Measurements from ENCODE around the gene KDELR3. TPM values are rescaled to one million over a fixed set of nuclear protein-coding genes. Genes with fewer than 3 reads are reported as not detected.
A peak's percentile ranks its signal among the peaks of the same experiment; 100 is the strongest.

Gene KDELR3
- total and polyA plus RNA-seq, 2 experiments from 2014 or later, result 5.6 to 5.7 TPM

DNA sequence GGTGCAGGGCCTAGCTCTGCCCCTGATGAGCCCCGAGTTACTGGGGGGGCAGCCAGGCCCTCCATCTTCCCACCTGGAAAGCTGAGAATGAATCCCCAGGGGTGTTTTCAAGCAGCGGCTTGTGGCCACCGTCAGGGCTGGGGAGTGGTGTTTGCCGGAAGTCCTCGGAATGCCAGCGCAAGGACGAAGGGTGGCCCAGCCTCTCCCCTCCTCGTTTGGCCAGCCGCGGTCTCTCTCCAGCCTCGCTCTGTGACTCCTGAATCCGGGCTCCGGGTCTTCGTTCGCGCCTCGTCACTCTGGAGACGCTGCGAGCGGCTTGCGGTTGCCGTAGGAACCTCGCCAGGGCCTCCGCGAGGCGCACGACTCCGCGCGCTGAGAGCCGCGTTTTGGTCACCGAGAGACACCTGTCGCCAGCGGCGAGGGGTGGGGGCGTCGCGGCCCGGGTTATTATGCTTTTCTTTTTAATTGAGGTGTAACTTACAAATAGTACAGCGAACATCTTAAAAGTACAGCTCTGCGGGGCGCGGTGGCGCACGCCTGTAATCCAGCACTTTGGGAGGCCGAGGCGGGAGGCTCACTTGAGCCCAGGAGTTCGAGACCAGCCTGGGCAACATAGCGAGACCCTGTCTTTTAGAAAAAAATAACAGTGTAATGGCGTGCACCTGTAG lies 6.3 kb upstream of the KDELR3 start:
- Histone ChIP-seq H3K27me3 (ENCODE audit: insufficient read depth) (peaks cover 78% of the 10 kb centered on the region), H3K9me2 (ENCODE audit: insufficient read depth) (no peaks in the 10 kb centered on the region), H3K36me3 (ENCODE audit: insufficient read depth) (no peaks in the 10 kb centered on the region), H3K4me2 (peak overlapping the region; percentile 80), H2AFZ (peak overlapping the region; percentile 100), H3K4me1 (ENCODE audit: insufficient read depth) (peaks cover 11% of the 10 kb centered on the region), H3K79me2 (replicated peaks; ENCODE audit: insufficient read depth) (no peaks in the 10 kb centered on the region), H3K4me3 (peak overlapping the region; percentile 51), H3F3A (replicated peaks; ENCODE audit: low read depth) (peaks cover 35% of the 10 kb centered on the region), H3K27ac (ENCODE audit: low read depth) (no peak overlapping the region), H4K20me1 (replicated peaks; ENCODE audit: insufficient read depth) (no peaks in the 10 kb centered on the region; the same call in 1 of the 2 replicates)
- ATAC-seq, result peak; percentile 79
- H3K4me3 Mint-ChIP-seq, result peak overlapping the region; percentile 58
- no peaks in the 10 kb centered on the region; the same call in 2 of the 3 replicates for H3K36me3 Mint-ChIP-seq (ENCODE audit: low read depth)
- H3K27ac Mint-ChIP-seq, result no peak overlapping the region
- H3K27me3 Mint-ChIP-seq (ENCODE audit: insufficient read depth, low read depth, poor library complexity), result peaks cover 58% of the 10 kb centered on the region
- H3K4me1 Mint-ChIP-seq, result peaks cover 20% of the 10 kb centered on the region
- peak; percentile 99 for DNase-seq (ENCODE audit: low spot score)
- TF ChIP-seq, protein P1, sequence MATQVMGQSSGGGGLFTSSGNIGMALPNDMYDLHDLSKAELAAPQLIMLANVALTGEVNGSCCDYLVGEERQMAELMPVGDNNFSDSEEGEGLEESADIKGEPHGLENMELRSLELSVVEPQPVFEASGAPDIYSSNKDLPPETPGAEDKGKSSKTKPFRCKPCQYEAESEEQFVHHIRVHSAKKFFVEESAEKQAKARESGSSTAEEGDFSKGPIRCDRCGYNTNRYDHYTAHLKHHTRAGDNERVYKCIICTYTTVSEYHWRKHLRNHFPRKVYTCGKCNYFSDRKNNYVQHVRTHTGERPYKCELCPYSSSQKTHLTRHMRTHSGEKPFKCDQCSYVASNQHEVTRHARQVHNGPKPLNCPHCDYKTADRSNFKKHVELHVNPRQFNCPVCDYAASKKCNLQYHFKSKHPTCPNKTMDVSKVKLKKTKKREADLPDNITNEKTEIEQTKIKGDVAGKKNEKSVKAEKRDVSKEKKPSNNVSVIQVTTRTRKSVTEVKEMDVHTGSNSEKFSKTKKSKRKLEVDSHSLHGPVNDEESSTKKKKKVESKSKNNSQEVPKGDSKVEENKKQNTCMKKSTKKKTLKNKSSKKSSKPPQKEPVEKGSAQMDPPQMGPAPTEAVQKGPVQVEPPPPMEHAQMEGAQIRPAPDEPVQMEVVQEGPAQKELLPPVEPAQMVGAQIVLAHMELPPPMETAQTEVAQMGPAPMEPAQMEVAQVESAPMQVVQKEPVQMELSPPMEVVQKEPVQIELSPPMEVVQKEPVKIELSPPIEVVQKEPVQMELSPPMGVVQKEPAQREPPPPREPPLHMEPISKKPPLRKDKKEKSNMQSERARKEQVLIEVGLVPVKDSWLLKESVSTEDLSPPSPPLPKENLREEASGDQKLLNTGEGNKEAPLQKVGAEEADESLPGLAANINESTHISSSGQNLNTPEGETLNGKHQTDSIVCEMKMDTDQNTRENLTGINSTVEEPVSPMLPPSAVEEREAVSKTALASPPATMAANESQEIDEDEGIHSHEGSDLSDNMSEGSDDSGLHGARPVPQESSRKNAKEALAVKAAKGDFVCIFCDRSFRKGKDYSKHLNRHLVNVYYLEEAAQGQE (IDR thresholded peaks at IDR 0.05; ENCODE audit: unreplicated experiment), result no peak
- TF ChIP-seq POLR2AphosphoS5 (IDR thresholded peaks at IDR 0.05; ENCODE audit: low read depth) (peak; percentile 41; the same call in 1 of the 2 replicates), CREB1 (CRISPR knock-in tag; IDR thresholded peaks at IDR 0.05; ENCODE audit: low read depth) (peak; percentile 70), EZH2phosphoT487 (IDR thresholded peaks at IDR 0.05; ENCODE audit: unreplicated experiment) (no peak)
- TF ChIP-seq, protein P2, sequence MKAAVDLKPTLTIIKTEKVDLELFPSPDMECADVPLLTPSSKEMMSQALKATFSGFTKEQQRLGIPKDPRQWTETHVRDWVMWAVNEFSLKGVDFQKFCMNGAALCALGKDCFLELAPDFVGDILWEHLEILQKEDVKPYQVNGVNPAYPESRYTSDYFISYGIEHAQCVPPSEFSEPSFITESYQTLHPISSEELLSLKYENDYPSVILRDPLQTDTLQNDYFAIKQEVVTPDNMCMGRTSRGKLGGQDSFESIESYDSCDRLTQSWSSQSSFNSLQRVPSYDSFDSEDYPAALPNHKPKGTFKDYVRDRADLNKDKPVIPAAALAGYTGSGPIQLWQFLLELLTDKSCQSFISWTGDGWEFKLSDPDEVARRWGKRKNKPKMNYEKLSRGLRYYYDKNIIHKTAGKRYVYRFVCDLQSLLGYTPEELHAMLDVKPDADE (IDR thresholded peaks at IDR 0.05), result 0 out of 2 replicates have a peak, but pooled peaks have one; percentile 30
- 0 out of 3 replicates have a peak, but pooled peaks cover 1% of the 10 kb centered on the region for H3K9me3 Mint-ChIP-seq

DNA sequence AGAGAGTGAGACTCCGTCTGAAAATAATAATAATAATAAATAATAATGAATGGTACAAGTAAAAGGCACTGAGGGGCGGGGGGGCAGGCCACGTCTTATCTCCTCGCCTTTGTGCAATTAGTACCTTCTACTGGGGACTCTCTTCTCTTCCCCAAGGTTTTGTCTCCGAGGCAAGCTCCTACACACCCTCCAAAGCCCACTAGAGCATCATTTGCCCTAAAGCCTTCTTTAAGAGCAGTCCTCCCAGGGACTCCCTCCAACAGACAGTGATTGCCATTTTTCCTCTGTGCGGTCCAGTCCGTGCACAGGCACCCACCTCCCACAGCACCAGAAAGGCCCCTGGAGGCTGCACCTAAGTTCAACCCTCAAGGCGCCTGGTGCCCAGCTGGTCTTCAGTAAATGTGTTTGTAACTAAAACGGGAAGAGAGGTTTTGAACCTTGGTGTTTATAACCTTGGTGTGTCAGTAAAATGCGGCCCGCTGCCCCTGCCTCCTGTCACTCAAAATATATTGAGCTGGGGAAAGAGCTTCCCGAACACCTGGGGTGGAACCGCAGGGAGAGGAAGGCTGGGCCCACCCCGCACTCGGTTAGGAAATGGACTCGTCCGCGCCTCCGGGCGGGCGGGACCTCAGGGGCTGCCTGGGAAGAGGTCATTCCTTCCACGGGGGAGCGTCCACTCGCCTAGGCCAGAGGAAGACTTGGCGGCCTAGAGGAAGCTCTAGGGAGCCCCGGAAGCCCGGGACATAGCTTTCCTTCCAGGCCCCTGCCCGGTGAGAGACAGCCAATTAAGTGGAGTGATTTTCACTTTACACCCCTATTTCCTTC lies 4.7 kb upstream of the KDELR3 start:
- Mint-ChIP-seq H3K27ac (no peak overlapping the region), H3K36me3 (ENCODE audit: low read depth) (no peaks in the 10 kb centered on the region; the same call in 2 of the 3 replicates), H3K9me3 (no peaks in the 10 kb centered on the region; the same call in 2 of the 3 replicates), H3K4me1 (peaks cover 22% of the 10 kb centered on the region), H3K4me3 (peak overlapping the region; percentile 58), H3K27me3 (ENCODE audit: insufficient read depth, low read depth, poor library complexity) (peaks cover 61% of the 10 kb centered on the region)
- no peaks in the 10 kb centered on the region for H3K36me3 ChIP-seq (ENCODE audit: insufficient read depth)
- H3F3A ChIP-seq (replicated peaks; ENCODE audit: low read depth), result peaks cover 34% of the 10 kb centered on the region
- H3K27ac ChIP-seq (ENCODE audit: low read depth), result no peak overlapping the region
- peak; percentile 87 for DNase-seq (ENCODE audit: low spot score)
- H3K4me3 ChIP-seq, result peak overlapping the region; percentile 49
- peaks cover 81% of the 10 kb centered on the region for H3K27me3 ChIP-seq (ENCODE audit: insufficient read depth)
- ATAC-seq, result peak; percentile 53
- H3K4me1 ChIP-seq (ENCODE audit: insufficient read depth), result peaks cover 17% of the 10 kb centered on the region
- peak overlapping the region; percentile 75 for H3K4me2 ChIP-seq
- H3K9me2 ChIP-seq (ENCODE audit: insufficient read depth), result no peaks in the 10 kb centered on the region
- H2AFZ ChIP-seq, result peak overlapping the region; percentile 95
- H4K20me1 ChIP-seq (replicated peaks; ENCODE audit: insufficient read depth), result no peaks in the 10 kb centered on the region; the same call in 1 of the 2 replicates
- TF ChIP-seq EZH2phosphoT487 (IDR thresholded peaks at IDR 0.05; ENCODE audit: unreplicated experiment), result no peak
- peak; percentile 22; the same call in 1 of the 2 replicates for TF ChIP-seq NANOG (IDR thresholded peaks at IDR 0.05; ENCODE audit: borderline replicate concordance)
- TF ChIP-seq CREB1 (CRISPR knock-in tag; IDR thresholded peaks at IDR 0.05; ENCODE audit: low read depth), result peak; percentile 27; the same call in 1 of the 2 replicates
- TF ChIP-seq, protein P3, sequence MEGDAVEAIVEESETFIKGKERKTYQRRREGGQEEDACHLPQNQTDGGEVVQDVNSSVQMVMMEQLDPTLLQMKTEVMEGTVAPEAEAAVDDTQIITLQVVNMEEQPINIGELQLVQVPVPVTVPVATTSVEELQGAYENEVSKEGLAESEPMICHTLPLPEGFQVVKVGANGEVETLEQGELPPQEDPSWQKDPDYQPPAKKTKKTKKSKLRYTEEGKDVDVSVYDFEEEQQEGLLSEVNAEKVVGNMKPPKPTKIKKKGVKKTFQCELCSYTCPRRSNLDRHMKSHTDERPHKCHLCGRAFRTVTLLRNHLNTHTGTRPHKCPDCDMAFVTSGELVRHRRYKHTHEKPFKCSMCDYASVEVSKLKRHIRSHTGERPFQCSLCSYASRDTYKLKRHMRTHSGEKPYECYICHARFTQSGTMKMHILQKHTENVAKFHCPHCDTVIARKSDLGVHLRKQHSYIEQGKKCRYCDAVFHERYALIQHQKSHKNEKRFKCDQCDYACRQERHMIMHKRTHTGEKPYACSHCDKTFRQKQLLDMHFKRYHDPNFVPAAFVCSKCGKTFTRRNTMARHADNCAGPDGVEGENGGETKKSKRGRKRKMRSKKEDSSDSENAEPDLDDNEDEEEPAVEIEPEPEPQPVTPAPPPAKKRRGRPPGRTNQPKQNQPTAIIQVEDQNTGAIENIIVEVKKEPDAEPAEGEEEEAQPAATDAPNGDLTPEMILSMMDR (conservative IDR thresholded peaks at IDR 0.05; ENCODE audit: low read depth in 2 of 2), result peak in 1 of 2 experiments; percentile 12; a peak in 1 of 4 replicates
- H3K79me2 ChIP-seq (replicated peaks; ENCODE audit: insufficient read depth), result no peaks in the 10 kb centered on the region
